Peyer's patch (tissue), 4 donors: ENCODE measurements around the gene SEM1.

Experiments
- POLR2A ChIP-seq, 2 donors: fragments of 450-650 bp; IDR thresholded peaks; one replicate each; pipeline ENCODE4 v1.5.1; 2017; ENCODE audit warnings: antibody characterized with exemption in 2 of 2, mild to moderate bottlenecking in 2 of 2, moderate library complexity in 2 of 2
- TF ChIP-seq, protein P1 (sequence below), 6 experiments: fragments of 450-650 bp in 4 of 6; fragments of 200-600 bp in 2 of 6; sonication (generic) in 1 of 6; IDR thresholded peaks; one replicate each; pipeline ENCODE4 v1.5.1; 2017 to 2019; ENCODE audit warnings: antibody characterized with exemption in 6 of 6, mild to moderate bottlenecking in 3 of 6, moderate library complexity in 1 of 6

GRCh38 chr7:96734343-96734742 lies 24.7 kb upstream of the SEM1 start:
- TF ChIP-seq, protein P1, sequence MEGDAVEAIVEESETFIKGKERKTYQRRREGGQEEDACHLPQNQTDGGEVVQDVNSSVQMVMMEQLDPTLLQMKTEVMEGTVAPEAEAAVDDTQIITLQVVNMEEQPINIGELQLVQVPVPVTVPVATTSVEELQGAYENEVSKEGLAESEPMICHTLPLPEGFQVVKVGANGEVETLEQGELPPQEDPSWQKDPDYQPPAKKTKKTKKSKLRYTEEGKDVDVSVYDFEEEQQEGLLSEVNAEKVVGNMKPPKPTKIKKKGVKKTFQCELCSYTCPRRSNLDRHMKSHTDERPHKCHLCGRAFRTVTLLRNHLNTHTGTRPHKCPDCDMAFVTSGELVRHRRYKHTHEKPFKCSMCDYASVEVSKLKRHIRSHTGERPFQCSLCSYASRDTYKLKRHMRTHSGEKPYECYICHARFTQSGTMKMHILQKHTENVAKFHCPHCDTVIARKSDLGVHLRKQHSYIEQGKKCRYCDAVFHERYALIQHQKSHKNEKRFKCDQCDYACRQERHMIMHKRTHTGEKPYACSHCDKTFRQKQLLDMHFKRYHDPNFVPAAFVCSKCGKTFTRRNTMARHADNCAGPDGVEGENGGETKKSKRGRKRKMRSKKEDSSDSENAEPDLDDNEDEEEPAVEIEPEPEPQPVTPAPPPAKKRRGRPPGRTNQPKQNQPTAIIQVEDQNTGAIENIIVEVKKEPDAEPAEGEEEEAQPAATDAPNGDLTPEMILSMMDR (IDR thresholded peaks at IDR 0.05), result no peak
- no peak for TF ChIP-seq POLR2A (IDR thresholded peaks at IDR 0.05)
